H9 (cell line): Measurements from ENCODE around the gene BRWD1. TPM values are rescaled to one million over a fixed set of nuclear protein-coding genes. Genes with fewer than 3 reads are reported as not detected.

Source experiments
- DNase-seq: peaks from one replicate; pipeline ENCODE4 v3.0.0-alpha.2; 2017
- H2AFZ ChIP-seq: one replicate; pipeline ENCODE4 v1.6.1; 2013; ENCODE audit warnings: mild to moderate bottlenecking, low read length, control low read depth, moderate library complexity
- H2AK5ac ChIP-seq: 2 replicates; pipeline ENCODE4 v1.6.1; 2013; ENCODE audit warnings: low read length, control low read depth, mixed read lengths; ENCODE audit not compliant: insufficient read length
- H2BK120ac ChIP-seq: one replicate; pipeline ENCODE4 v1.6.1; 2013; ENCODE audit warnings: low read depth, mild to moderate bottlenecking, low read length, control low read depth, inconsistent platforms; ENCODE audit not compliant: poor library complexity, severe bottlenecking
- H2BK12ac ChIP-seq: 2 replicates; pipeline ENCODE4 v1.6.1; 2013; ENCODE audit warnings: low read length, control low read depth, mixed read lengths, low read depth; ENCODE audit not compliant: insufficient read length
- H2BK15ac ChIP-seq: 2 replicates; pipeline ENCODE4 v1.6.1; 2013; ENCODE audit warnings: low read depth, low read length, control low read depth
- H2BK20ac ChIP-seq: one replicate; pipeline ENCODE4 v1.6.1; 2013; ENCODE audit warnings: low read depth, mild to moderate bottlenecking, low read length, control low read depth, inconsistent platforms; ENCODE audit not compliant: poor library complexity, severe bottlenecking
- H2BK5ac ChIP-seq: 2 replicates; pipeline ENCODE4 v1.6.1; 2013; ENCODE audit warnings: low read length, control low read depth, mixed read lengths; ENCODE audit not compliant: insufficient read length
- H3K14ac ChIP-seq: 2 replicates; pipeline ENCODE4 v1.6.1; 2013; ENCODE audit warnings: low read length, control low read depth; ENCODE audit not compliant: insufficient read depth
- H3K18ac ChIP-seq: 2 replicates; pipeline ENCODE4 v1.6.1; 2013; ENCODE audit warnings: low read depth, mild to moderate bottlenecking, mixed read lengths, low read length, control low read depth; ENCODE audit not compliant: insufficient read length
- H3K23ac ChIP-seq: 2 replicates; pipeline ENCODE4 v1.6.1; 2013; ENCODE audit warnings: low read length, control low read depth, mixed read lengths, low read depth; ENCODE audit not compliant: insufficient read length
- H3K23me2 ChIP-seq: 2 replicates; pipeline ENCODE4 v1.6.1; 2013; ENCODE audit warnings: low read depth, mild to moderate bottlenecking, mixed read lengths, low read length, control low read depth; ENCODE audit not compliant: insufficient read length, poor library complexity, severe bottlenecking
- H3K27ac ChIP-seq: 2 replicates; pipeline ENCODE4 v1.5.1; 2013; ENCODE audit warnings: low read length, control low read depth, mixed read lengths, low read depth; ENCODE audit not compliant: insufficient read length
- H3K27me3 ChIP-seq: 2 replicates; pipeline ENCODE4 v1.6.1; 2013; ENCODE audit warnings: low read length, control low read depth, inconsistent platforms; ENCODE audit not compliant: insufficient read depth
- H3K4ac ChIP-seq: 2 replicates; pipeline ENCODE4 v1.6.1; 2013; ENCODE audit warnings: low read depth, mild to moderate bottlenecking, control low read depth, inconsistent platforms, low read length, moderate library complexity
- H3K4me1 ChIP-seq: 2 replicates; pipeline ENCODE4 v1.6.1; 2013; ENCODE audit warnings: low read length, control low read depth, inconsistent platforms; ENCODE audit not compliant: insufficient read depth
- H3K4me2 ChIP-seq: 2 replicates; pipeline ENCODE4 v1.6.1; 2013; ENCODE audit warnings: low read length, control low read depth, mixed read lengths; ENCODE audit not compliant: insufficient read length, insufficient read depth
- H3K56ac ChIP-seq: 2 replicates; pipeline ENCODE4 v1.6.1; 2013; ENCODE audit warnings: low read depth, mild to moderate bottlenecking, mixed read lengths, low read length, control low read depth; ENCODE audit not compliant: insufficient read length
- H3K79me1 ChIP-seq: 2 replicates; pipeline ENCODE4 v1.6.1; 2013; ENCODE audit warnings: low read depth, mild to moderate bottlenecking, moderate library complexity, low read length, control low read depth, inconsistent platforms; ENCODE audit not compliant: insufficient read depth, poor library complexity, severe bottlenecking
- H3K79me2 ChIP-seq: 2 replicates; pipeline ENCODE4 v1.6.1; 2013; ENCODE audit warnings: low read length, control low read depth, inconsistent platforms; ENCODE audit not compliant: insufficient read depth
- H3K9ac ChIP-seq: 2 replicates; pipeline ENCODE4 v1.6.1; 2013; ENCODE audit warnings: low read length, control low read depth, mixed read lengths; ENCODE audit not compliant: insufficient read length; ENCODE audit errors: extremely low read depth
- H3K9me3 ChIP-seq: one replicate; pipeline ENCODE4 v1.6.1; 2013; ENCODE audit warnings: low read depth, low read length, inconsistent platforms; ENCODE audit not compliant: control insufficient read depth
- H3T11ph ChIP-seq: one replicate; pipeline ENCODE4 v1.6.1; 2013; ENCODE audit warnings: mild to moderate bottlenecking, low read length, control low read depth, inconsistent platforms
- H4K20me1 ChIP-seq: one replicate; pipeline ENCODE4 v1.6.1; 2013; ENCODE audit not compliant: control insufficient read depth, insufficient read length, insufficient read depth
- H4K5ac ChIP-seq: 2 replicates; pipeline ENCODE4 v1.6.1; 2013; ENCODE audit warnings: low read depth, mild to moderate bottlenecking, mixed read lengths, low read length, control low read depth; ENCODE audit not compliant: insufficient read length
- H4K8ac ChIP-seq: replicated peaks from 2 replicates; pipeline ENCODE4 v1.6.1; 2013; ENCODE audit warnings: low read length, control low read depth, mixed read lengths, low read depth; ENCODE audit not compliant: insufficient read length
- H4K91ac ChIP-seq: 2 replicates; pipeline ENCODE4 v1.6.1; 2013; ENCODE audit warnings: low read depth, mild to moderate bottlenecking, moderate library complexity, mixed read lengths, low read length, control low read depth; ENCODE audit not compliant: insufficient read length
- H3K27ac Mint-ChIP-seq, 3 experiments: 2 replicates in 2 of 3; 3 replicates in 1 of 3; pipeline ENCODE4 v1.8.0; 2020 to 2021; ENCODE audit warnings: mixed read lengths in 3 of 3, mild to moderate bottlenecking in 1 of 3, moderate library complexity in 1 of 3
- H3K27me3 Mint-ChIP-seq: 2 replicates; pipeline ENCODE4 v1.8.0; 2021; ENCODE audit warnings: low read depth, mild to moderate bottlenecking, moderate library complexity, mixed read lengths
- H3K36me3 Mint-ChIP-seq, 3 experiments: 2 replicates in 2 of 3; 3 replicates in 1 of 3; pipeline ENCODE4 v1.8.0; 2020 to 2021; ENCODE audit warnings: low read depth in 3 of 3, mixed read lengths in 3 of 3; ENCODE audit not compliant: insufficient read depth in 1 of 3
- H3K4me1 Mint-ChIP-seq, 2 experiments: 2 replicates each; pipeline ENCODE4 v1.8.0; 2020; ENCODE audit warnings: mixed read lengths in 2 of 2
- H3K4me3 Mint-ChIP-seq, 2 experiments: 2 replicates in 1 of 2; 3 replicates in 1 of 2; pipeline ENCODE4 v1.8.0; 2020 to 2021; ENCODE audit warnings: mild to moderate bottlenecking in 2 of 2, mixed read lengths in 2 of 2, moderate library complexity in 1 of 2
- H3K9me3 Mint-ChIP-seq, 2 experiments: 2 replicates in 1 of 2; 3 replicates in 1 of 2; pipeline ENCODE4 v1.8.0; 2020; ENCODE audit warnings: mild to moderate bottlenecking in 2 of 2, mixed read lengths in 2 of 2, moderate library complexity in 1 of 2
- CTCF ChIP-seq: fragments of 200-600 bp; sonication (generic); conservative IDR thresholded peaks from 3 replicates; pipeline ENCODE4 v1.8.0; 2021; ENCODE audit warnings: antibody characterized with exemption, mild to moderate bottlenecking
- WGBS: extraction: QIAGEN DNeasy Blood & Tissue Kit; methylation state at CpG from one replicate; pipeline ENCODE4 v1.1.7; 2013; ENCODE audit warnings: missing lambda C conversion rate, low lambda C conversion rate, mixed read lengths; ENCODE audit not compliant: insufficient read length; ENCODE audit errors: extremely low coverage; 5-methylcytosine and 5-hydroxymethylcytosine counted together
- total RNA-seq: library from RNA; stranded (reverse); gene quantifications from 2 replicates; pipeline ENCODE4 v1.2.1, GENCODE V29; 2021

BRWD1 gene
- total RNA-seq, 1 experiment from 2014 or later: 48.4 TPM

- no peak overlapping the region for H3K4me3 Mint-ChIP-seq
- H3K23ac ChIP-seq: no peak overlapping the region
- H3K4me2 ChIP-seq: no peak overlapping the region
- H4K8ac ChIP-seq: no peak overlapping the region
- H2BK20ac ChIP-seq: no peak overlapping the region
- H4K20me1 ChIP-seq: no peaks in the 10 kb centered on the region
- no peaks in the 10 kb centered on the region for H3K27me3 ChIP-seq
- H3K4me1 Mint-ChIP-seq: peaks cover 7 to 14% of the 10 kb centered on the region in 2 experiments; a peak in 3 of 4 replicates
- no peaks in the 10 kb centered on the region for H3K27me3 Mint-ChIP-seq
- no peak overlapping the region for H3K14ac ChIP-seq
- no peak for DNase-seq
- no peaks in the 10 kb centered on the region for H3K4me1 ChIP-seq
- H2BK15ac ChIP-seq: no peak overlapping the region
- H3K9me3 Mint-ChIP-seq: no peaks in the 10 kb centered on the region
- H2BK12ac ChIP-seq: no peak overlapping the region
- no peak for TF ChIP-seq CTCF
- H4K5ac ChIP-seq: no peak overlapping the region
- H2BK5ac ChIP-seq: no peak overlapping the region
- no peak overlapping the region for H4K91ac ChIP-seq
- H2BK120ac ChIP-seq: no peak overlapping the region
- no peaks in the 10 kb centered on the region for H3K9me3 ChIP-seq
- no peak overlapping the region for H3K56ac ChIP-seq
- H3K36me3 Mint-ChIP-seq: peaks cover 11 to 42% (median 41%) of the 10 kb centered on the region in 3 experiments; a peak in 5 of 7 replicates
- H3K27ac Mint-ChIP-seq: no peak overlapping the region
- no peak overlapping the region for H2AK5ac ChIP-seq
- no peaks in the 10 kb centered on the region for H3K79me2 ChIP-seq
- H3K27ac ChIP-seq: no peak overlapping the region
- H3K23me2 ChIP-seq: no peaks in the 10 kb centered on the region
- no peak overlapping the region for H3K18ac ChIP-seq
- no peak overlapping the region for H3T11ph ChIP-seq
- WGBS: no CpG with 5 or more reads among the region's 1 CpG
- no peak overlapping the region for H2AFZ ChIP-seq
- H3K79me1 ChIP-seq: no peaks in the 10 kb centered on the region
- no peak overlapping the region for H3K9ac ChIP-seq
- no peak overlapping the region for H3K4ac ChIP-seq
These were observed 120.1 kb downstream of the BRWD1 start for GRCh38 chr21:39193380-39193779.
